Stimulated activated CD4-positive, alpha-beta T cell treated with anti-CD3 and anti-CD28 coated beads, Interleukin-1b, Interleukin-23, amount 100 ng/mL, for 1 hour (primary cell): ENCODE results near the gene CHRNB4.

Experiments used
- DNase-seq, 2 donors: peaks; one replicate each; pipeline ENCODE4 v3.0.0-alpha.2; 2020; ENCODE audit warnings: low read depth in 2 of 2

CHRNB4 gene

DNA sequence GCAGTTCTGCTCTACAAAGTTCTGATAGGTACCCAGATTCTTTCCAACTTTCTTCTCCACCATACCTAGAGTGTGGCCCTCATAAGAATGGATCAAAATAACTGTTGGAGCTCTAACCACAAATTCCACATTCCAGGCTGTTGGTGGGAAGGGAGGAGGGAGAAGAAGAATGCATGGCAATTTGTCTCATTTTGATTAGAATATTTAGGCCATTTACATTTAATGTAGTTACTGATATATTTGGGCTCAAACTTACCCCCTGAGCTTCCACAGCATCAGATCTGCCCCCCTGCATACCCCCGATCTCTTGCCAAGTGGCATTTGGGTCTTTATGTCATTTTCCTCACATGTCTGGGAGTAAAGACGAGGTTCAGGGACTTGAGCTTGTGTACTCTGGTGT lies 7.7 kb downstream of the CHRNB4 start:
- no peak for DNase-seq

DNA sequence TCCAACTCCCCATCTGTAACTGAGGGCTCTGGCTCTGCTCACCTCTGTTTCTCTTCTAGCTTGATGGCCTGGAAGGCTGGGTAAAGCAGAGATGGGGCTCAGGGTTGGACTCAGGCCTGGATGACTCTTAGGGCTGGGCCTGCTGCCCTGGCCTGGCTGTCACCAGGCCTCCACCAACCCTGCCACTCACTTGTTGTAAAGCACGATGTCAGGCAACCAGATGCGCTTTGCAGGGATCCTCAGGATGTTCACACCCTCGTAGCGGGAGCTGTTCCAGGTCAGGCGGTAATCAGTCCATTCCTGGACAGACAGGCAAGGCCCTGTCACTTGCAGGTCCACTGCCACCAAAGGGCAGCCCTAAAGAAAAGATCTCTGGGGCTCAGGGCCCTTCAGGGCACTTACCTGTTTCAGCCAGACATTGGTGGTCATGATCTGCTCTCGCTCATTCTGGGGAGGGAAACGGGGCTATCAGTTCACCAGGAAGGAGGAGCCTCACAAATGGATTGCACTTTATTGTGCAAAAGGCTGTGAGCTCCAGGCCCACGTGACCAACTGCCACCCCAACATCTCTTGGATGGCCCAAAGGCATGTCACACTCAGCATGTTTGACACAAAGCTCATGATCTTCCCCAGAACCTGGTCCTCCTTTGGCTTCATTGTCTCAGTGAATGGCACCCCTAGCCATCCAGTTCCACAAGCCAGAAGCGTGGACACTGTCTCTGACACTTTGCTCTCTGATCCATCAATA lies 9.9 kb downstream of the CHRNB4 start:
- DNase-seq: no peak

DNA sequence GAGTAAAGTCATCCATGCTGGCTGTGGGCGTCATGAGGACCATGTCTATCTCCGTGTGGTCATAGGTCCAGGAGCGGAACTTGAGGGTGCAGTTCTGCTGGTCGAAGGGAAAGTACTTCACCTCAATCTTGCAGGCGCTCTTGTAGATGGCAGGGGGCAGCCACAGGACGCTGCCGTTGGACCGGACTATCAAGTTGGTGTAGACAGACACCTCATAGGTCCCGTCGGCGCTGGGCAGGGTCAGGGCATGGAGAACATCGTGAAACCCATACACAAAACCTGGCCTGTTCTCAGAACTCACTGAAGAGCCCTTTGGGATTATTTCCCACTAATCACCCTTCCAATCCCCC lies 11.3 kb downstream of the CHRNB4 start:
- no peak for DNase-seq

- DNase-seq: no peak
Measured at GRCh38 chr15:78629031-78629715, 11.8 kb downstream of the CHRNB4 start.

DNA sequence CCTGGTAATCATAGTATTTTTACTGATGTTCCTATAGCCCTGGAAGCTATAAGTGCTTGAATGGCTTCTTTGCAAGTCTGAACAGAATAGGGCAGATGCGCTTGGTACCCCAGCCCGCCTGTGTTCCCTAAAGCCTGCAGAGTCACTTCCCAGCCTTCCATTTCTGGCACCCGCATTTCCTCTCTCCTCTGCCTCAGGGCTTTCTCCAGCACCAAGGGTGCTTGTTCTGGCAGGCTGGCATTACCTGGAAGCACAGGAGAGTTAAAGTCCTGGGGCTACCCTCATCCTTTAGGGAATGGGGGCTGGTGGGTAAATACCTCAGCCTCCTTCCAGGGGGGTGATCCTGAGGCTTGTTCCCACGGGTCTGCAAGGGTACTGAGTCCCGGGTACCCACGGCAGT lies 12.8 kb downstream of the CHRNB4 start:
- DNase-seq: no peak

GRCh38 chr15:78627348-78627747 lies 13.7 kb downstream of the CHRNB4 start:
- DNase-seq: no peak

DNA sequence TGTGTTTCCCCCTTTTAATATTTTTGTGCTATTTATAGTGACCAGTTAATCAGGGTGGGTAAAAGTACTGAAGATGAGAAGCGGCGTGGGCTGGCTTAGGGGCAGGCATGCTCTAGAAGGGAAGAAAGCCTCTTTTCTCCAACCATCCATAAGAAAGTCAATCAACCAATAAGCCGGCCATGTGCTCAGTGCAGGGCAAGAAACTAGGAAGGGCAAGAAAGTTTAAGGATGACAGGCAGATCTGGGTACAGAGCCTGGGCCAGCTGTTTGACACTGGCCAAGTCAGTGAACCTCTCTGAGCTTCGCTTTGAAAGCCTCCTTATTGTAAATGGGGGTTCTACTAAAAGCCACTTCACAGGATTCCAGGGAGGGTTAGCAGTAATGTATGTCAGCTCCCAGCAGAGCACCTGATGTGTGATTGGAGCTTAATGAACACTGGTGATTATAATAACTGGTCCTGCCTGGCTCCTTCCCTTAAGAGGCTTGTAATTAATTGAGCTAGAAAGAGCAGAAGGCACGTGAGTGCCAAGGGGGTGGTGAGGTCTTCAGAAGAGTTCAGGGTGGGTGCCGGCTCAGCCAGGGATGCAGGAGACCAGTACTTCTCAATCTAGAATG lies 14.5 kb downstream of the CHRNB4 start:
- DNase-seq: no peak

- no peak for DNase-seq
Measured at GRCh38 chr15:78625606-78626280, 15.3 kb downstream of the CHRNB4 start.

DNA sequence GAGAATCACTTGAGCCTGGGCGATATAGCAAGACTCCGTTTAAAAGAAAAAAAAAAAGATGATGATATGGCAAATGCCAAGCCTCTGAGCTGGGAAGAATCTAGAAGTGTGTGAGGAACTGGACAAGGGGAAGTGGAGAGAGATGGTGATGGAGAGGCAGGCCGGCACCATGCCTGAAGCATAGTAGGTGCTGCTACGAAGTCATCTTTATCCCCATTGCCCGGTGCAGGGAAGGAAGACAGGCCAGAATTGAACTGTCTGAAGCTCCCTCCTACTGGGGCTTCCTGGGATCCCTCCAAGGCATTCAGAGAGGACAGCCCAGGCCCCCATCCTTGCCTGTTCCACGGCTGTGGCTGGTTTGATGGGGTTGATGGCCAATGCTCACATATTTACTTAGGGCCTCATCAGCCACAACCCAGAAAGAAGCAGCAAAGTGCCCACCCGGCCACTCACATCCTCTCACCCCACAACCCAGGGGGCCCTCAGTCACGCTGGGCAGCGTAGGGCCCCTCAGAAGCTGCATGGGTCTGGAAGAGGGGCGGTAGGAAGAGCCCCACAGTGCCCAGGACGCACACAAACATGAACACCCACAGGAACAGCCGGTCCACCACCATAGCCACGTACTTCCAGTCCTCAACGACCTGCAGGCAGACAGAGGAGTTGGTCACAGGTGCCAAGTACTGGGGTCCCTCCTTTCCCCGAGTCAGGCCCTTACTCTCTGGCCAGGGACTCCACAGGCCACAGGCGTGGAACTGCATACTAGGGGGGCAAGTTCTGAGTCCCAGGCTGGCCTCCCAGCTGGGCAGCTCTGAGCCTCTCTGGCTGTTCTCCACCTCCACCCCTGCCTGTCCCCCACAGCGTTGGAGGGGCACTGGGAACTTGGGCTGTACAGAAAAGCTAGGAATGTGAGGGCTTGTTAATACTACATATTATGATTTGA lies 16.1 kb downstream of the CHRNB4 start:
- no peak for DNase-seq

GRCh38 chr15:78623786-78624497 lies 17.1 kb downstream of the CHRNB4 start:
- DNase-seq: no peak

DNA sequence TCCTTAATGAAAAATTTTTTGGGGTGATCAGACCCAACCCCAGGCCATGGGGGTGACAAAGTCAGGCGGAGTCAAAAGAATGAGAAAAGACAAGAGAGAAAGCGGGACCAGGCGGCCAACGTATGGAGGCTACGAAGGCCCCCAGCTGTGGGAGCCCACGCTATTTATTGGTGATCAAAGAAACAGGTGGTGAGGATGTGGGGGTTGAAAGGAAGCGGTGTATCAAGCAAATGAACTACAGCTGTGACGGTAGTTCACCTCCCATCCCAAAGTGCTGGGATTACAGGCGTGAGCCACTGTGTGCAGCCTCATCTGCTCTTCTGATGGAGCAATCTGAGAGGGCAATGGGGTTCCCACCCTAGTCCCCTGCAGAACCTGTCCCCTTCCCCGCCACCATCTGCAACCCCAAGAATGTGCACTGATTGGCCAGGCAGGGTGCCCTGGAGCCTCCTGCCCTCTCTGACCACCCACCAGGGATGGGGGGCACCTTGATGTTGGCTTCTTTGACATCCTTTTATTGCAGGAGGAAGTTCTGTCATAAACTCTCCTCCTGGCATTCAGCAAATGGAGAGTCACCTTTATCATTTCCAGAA lies 19.1 kb downstream of the CHRNB4 start:
- DNase-seq: no peak

DNA sequence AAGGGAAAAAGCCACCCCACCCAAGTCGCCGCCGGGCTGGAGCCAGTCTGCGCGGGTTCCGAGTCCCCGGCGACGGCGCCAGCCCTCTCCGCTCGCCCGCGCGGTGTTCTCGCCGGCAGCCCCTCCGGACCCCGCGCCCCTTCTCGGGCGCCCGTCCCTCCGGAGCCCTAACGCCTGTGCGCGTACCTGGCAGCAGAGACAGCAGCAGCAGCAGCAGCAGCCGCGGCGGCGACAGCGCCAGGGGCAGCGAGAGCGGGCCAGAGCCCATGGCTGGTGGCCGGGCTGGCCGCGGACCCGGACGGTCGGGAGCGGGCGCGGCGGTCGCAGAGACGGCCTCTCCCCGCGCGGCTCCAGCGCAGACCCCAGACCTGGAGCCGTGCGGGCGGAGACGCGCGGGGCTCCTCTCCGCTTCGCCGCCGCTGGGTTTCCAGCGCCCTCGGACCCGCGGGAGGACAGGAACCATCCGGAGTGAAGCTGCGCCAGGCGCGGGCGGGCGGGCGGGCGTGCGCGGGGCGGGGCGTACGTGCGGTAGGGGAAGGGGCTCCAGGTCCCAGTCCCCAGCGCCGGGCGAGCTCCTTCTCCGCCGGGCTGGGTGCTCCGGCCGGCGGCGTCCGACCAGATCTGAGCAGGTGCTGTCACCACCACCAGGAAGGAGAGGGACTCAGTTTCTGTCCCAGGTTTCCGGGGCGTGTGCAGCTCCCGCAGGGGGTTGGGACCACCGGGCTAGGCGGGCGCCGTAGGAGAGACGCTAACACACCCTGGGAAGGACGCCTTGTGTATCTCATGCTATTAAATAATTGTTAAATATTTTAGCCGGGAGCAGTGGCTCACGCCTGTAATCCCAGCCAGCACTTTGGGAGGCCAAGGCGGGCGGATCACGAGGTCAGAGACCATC lies 20.2 kb downstream of the CHRNB4 start, which contains the start of gene CHRNA3:
CHRNA3 (minus strand) TSS at position 470 of the 895 bp plus-strand sequence; CDS start at position 268, 202 bp downstream.
- no peak for DNase-seq

DNA sequence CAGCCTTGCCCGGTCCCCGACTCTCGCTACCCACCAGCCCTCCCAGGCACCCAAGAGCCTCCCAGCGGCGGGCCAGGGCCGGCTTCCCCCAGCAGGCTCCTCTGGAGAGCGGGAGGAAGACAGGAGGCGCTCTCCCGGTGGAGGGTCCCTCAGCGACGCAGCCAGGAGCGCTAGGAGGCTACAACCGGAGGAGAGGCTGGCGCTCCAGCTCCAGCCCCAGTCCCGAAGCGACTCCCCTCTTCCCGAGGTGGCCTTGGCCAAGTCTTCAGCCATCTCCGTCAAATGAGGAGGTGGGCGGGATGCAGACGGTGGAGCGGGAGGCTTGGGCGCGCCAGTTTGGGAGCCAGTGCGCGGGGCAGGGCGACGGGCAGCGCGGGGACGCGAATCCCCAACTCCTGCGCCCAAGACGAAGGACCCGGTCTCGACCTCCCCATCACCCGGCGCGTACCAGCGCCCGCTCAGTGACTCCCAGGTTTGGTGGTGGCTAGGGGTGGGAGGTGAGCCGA lies 20.9 kb downstream of the CHRNB4 start:
- DNase-seq: no peak

DNA sequence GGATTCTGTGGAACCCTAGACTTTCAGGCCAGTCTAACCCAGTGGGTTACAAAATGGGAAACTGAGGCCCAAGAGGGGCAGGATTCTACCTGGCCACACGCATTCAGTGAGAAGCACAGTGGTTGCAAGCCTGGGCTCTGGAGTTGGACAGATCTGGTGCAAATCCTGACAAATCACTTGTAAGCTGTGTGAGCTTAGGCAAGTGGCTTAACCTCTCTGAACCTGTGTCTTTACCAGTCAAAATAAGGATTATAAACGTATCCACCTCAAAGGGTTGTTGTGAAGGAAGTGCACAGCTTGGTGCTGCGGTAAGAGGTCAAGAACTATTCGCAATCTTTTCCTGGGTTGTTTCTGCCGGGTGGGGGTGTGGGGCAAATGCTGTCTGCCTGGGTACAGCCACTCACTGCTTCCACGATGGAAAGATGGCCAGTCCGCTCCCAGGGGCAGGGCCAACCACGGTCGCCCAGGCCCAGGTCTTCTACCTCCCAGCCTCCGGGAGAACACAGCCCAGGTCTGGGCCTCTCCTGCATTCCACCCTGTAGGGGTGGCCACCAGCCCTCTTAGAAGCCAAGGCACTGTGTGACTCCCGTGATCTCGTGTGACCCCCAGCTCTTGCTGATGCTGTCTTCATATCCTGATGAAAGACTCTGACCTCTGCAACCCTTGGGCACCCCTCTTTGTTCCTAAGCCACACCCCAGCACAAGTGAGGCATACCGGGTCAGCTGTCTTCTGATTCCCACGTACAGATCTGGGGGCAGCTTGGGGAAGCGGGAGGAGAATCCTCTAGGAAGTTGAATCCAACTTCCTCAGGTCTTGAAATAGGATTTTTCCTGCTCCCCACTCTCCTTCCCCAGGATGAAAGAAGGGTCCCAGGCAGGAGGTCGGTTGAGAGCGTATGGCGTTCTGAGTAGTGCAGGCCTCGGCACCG lies 21.7 kb downstream of the CHRNB4 start:
- no peak for DNase-seq

DNA sequence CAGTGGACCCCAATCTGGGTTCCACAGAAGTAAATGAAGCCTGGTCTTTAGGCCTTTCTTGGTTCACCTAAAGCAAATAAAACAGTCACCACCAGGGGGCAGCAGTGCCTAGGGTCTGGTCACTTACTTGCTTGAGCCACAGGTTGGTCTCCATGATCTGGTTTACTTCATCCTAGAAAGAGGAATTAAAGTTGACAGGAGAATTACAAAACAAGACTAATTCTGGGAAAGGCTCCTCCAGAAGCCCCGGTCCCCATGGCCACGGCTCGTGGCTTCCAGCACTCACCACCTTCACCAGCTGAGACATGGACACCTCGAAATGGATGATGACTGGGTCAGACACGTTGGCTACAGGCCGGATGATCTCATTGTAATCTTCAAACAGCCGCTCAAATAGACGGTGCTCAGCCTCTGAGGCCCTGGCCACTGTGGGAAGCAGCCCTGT lies 22.5 kb downstream of the CHRNB4 start:
- DNase-seq: peak; percentile 61 to 74

- DNase-seq: no peak
Measured at GRCh38 chr15:78618064-78618463, 22.9 kb downstream of the CHRNB4 start.

DNA sequence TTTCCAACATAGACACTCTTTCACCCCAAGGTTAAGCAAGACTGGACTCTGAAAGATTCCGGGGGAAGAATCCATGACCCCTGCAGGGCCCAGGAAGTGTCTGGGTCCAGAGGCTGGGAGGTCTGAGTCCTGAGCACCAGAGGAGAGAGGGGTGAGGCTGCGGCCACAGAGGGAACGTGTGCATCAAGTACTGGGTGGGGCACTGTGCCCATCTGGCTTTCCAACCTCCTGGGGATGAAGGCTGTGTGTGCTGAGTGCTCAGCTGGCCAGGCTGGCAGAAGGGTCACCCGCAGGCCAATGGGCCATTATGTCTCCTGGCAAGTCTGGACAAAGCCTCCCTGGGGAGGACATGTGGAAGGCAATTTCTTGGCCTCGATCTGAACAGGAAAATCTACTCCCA lies 23.5 kb downstream of the CHRNB4 start:
- DNase-seq: no peak

DNA sequence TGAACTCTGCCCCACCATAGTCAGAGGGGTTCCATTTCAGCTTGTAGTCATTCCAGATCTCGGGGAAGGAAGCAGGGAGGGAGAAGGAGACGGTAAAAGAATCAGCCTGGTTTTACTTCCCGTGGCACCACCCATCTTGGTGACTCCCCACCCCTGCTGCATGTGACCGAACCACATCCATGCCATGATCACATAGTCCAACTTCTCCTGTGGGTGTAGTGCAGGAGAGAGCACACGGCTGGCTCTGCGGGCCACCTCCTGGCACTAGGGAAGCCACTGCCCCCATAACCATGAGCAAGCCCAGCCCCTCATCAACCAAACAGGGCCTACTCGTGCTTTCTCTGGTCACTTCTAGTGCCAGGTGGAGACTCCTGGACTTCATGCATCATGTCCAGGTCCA lies 23.9 kb downstream of the CHRNB4 start:
- no peak for DNase-seq
